Gastrocnemius medialis (tissue), 4 donors: ENCODE data around the gene SNX32. TPM values are rescaled to one million over a fixed set of nuclear protein-coding genes. Genes with fewer than 3 reads are reported as not detected.

Experiments
- ATAC-seq, 2 donors: fragments of 150-250 bp; one replicate each; pipeline ENCODE4 v1.9.1; 2016
- DNase-seq, 2 donors: peaks; one replicate each; pipeline ENCODE4 v3.0.0-alpha.2; 2019
- H3K27ac ChIP-seq, 4 donors: fragments of 200-600 bp; sonication (generic); 1 replicate in 1 of 4; 2 replicates in 3 of 4; pipeline ENCODE4 v1.5.1; 2016 to 2018; ENCODE audit warnings: mild to moderate bottlenecking in 2 of 4, moderate library complexity in 1 of 4
- H3K27me3 ChIP-seq, 3 donors: fragments of 200-600 bp; sonication (generic) in 2 of 3; 1 replicate in 1 of 3; 2 replicates in 2 of 3; pipeline versions ENCODE4 v1.5.1 to v1.6.0; 2016 to 2019; ENCODE audit warnings: mild to moderate bottlenecking in 1 of 3, moderate library complexity in 1 of 3
- H3K36me3 ChIP-seq, 2 donors: fragments of 200-600 bp; sonication (generic) in 1 of 2; one replicate each; pipeline ENCODE4 v1.5.1; 2017 to 2018
- H3K4me1 ChIP-seq, 2 donors: fragments of 200-600 bp; sonication (generic) in 1 of 2; one replicate each; pipeline ENCODE4 v1.5.1; 2016 to 2017; ENCODE audit warnings: mild to moderate bottlenecking in 2 of 2
- H3K4me3 ChIP-seq, 4 donors: fragments of 200-600 bp; sonication (generic) in 3 of 4; 1 replicate in 1 of 4; 2 replicates in 3 of 4; pipeline ENCODE4 v1.5.1; 2016 to 2019; ENCODE audit warnings: mild to moderate bottlenecking in 2 of 4
- H3K9me3 ChIP-seq, 3 donors: fragments of 200-600 bp; sonication (generic) in 2 of 3; 1 replicate in 1 of 3; 2 replicates in 2 of 3; pipeline ENCODE4 v1.5.1; 2016 to 2019
- POLR2A ChIP-seq, 2 donors: fragments of 450-650 bp; IDR thresholded peaks; one replicate each; pipeline ENCODE4 v1.6.1; 2017; ENCODE audit warnings: antibody characterized with exemption in 2 of 2, mild to moderate bottlenecking in 2 of 2, moderate library complexity in 2 of 2
- in situ Hi-C, 4 donors: fragments of 200-750 bp; cut with MboI; loops; one replicate each; pipeline versions ENCODE4 v1.15.0 to v1.8.0; 2017; ENCODE audit warnings: low sequenced_read_pairs in 4 of 4
- intact Hi-C: fragments of 100-400 bp; cut with DNase I; formaldehyde crosslinking; loops from one replicate; pipeline ENCODE4 v1.15.1; 2023; ENCODE audit warnings: low total_unique reads
- total RNA-seq, 4 donors: library from RNA; depleted of rRNA; stranded (reverse); fragments of >200 nt; gene quantifications; one replicate each; pipeline versions ENCODE4 v1.1.0 to v1.2.3, GENCODE V29; 2016
- TF ChIP-seq, protein P1 (sequence below), 5 experiments: fragments of 450-650 bp in 3 of 5; fragments of 200-600 bp in 2 of 5; sonication (generic) in 2 of 5; IDR thresholded peaks in 4 of 5; conservative IDR thresholded peaks in 1 of 5; 1 replicate in 4 of 5; 2 replicates in 1 of 5; pipeline ENCODE4 v1.5.1; 2016 to 2019; ENCODE audit warnings: antibody characterized with exemption in 5 of 5, mild to moderate bottlenecking in 3 of 5, moderate library complexity in 3 of 5

The SNX32 gene
- total RNA-seq, 4 donors from 2014 or later, result 0.11 TPM; not detected in 3

- TF ChIP-seq POLR2A (IDR thresholded peaks at IDR 0.05), result no peak
- TF ChIP-seq, protein P1, sequence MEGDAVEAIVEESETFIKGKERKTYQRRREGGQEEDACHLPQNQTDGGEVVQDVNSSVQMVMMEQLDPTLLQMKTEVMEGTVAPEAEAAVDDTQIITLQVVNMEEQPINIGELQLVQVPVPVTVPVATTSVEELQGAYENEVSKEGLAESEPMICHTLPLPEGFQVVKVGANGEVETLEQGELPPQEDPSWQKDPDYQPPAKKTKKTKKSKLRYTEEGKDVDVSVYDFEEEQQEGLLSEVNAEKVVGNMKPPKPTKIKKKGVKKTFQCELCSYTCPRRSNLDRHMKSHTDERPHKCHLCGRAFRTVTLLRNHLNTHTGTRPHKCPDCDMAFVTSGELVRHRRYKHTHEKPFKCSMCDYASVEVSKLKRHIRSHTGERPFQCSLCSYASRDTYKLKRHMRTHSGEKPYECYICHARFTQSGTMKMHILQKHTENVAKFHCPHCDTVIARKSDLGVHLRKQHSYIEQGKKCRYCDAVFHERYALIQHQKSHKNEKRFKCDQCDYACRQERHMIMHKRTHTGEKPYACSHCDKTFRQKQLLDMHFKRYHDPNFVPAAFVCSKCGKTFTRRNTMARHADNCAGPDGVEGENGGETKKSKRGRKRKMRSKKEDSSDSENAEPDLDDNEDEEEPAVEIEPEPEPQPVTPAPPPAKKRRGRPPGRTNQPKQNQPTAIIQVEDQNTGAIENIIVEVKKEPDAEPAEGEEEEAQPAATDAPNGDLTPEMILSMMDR (IDR thresholded peaks at IDR 0.05 in 4 of 5, conservative IDR thresholded peaks at IDR 0.05 in 1 of 5), result no peak
- DNase-seq (no peak), ATAC-seq (no peak)
- Histone ChIP-seq H3K27me3 (peaks cover 13 to 35% (median 25%) of the 10 kb centered on the region in 3 donors), H3K4me1 (peaks cover 4% of the 10 kb centered on the region in 2 donors), H3K9me3 (no peaks in the 10 kb centered on the region), H3K27ac (no peak overlapping the region), H3K36me3 (no peaks in the 10 kb centered on the region), H3K4me3 (no peak overlapping the region)
- intact Hi-C loops, result no loop called here
- in situ Hi-C loops, result no loop called here
These were observed 42.7 kb upstream of the SNX32 start for GRCh38 chr11:65790902-65791650.

GRCh38 chr11:65791719-65792213 lies 42.0 kb upstream of the SNX32 start:
- in situ Hi-C loops (no loop called here), intact Hi-C loops (no loop called here)
- TF ChIP-seq POLR2A (IDR thresholded peaks at IDR 0.05), result no peak
- TF ChIP-seq, protein P1 (IDR thresholded peaks at IDR 0.05 in 4 of 5, conservative IDR thresholded peaks at IDR 0.05 in 1 of 5), result no peak
- H3K27me3 ChIP-seq, result peaks cover 6 to 28% (median 19%) of the 10 kb centered on the region in 3 donors
- H3K27ac ChIP-seq, result no peak overlapping the region
- ATAC-seq (no peak), DNase-seq (no peak)
- H3K4me3 ChIP-seq, result no peak overlapping the region
- H3K4me1 ChIP-seq, result peaks cover 4% of the 10 kb centered on the region in 2 donors
- no peaks in the 10 kb centered on the region for H3K9me3 ChIP-seq
- H3K36me3 ChIP-seq, result no peaks in the 10 kb centered on the region

DNA sequence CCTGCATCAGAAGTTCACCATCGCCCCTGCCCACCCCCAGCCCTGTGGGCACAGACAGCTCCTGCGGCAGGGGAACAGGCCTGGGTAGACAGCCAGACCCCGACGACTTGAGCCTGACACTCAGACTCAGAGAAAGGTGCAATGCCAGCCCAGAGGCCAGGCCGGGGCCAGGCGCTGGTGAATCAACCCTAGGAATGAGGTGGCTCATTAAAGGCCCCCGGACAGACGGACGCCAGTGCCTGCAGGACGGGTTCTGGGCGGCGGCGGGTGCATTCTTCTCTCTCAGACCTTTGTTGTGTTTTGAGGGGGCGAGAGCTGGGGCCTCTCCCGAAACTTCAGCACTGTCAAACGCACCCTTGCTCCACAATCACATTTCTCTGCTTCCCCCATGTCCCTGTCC lies 41.3 kb upstream of the SNX32 start:
- intact Hi-C loops (no loop called here), in situ Hi-C loops (no loop called here)
- Histone ChIP-seq H3K4me3 (no peak overlapping the region), H3K36me3 (no peaks in the 10 kb centered on the region), H3K4me1 (peaks cover 4% of the 10 kb centered on the region in 2 donors), H3K27me3 (peaks cover 0 to 23% (median 16%) of the 10 kb centered on the region in 3 donors), H3K27ac (no peak overlapping the region), H3K9me3 (no peaks in the 10 kb centered on the region)
- TF ChIP-seq, protein P1 (IDR thresholded peaks at IDR 0.05 in 4 of 5, conservative IDR thresholded peaks at IDR 0.05 in 1 of 5), result no peak
- no peak for TF ChIP-seq POLR2A (IDR thresholded peaks at IDR 0.05)
- no peak for DNase-seq
- ATAC-seq, result no peak

GRCh38 chr11:65793144-65793581 lies 40.6 kb upstream of the SNX32 start:
- DNase-seq (no peak), ATAC-seq (no peak)
- H3K4me3 ChIP-seq, result no peak overlapping the region
- no peaks in the 10 kb centered on the region for H3K9me3 ChIP-seq
- H3K36me3 ChIP-seq, result no peaks in the 10 kb centered on the region
- intact Hi-C loops (no loop called here), in situ Hi-C loops (no loop called here)
- H3K4me1 ChIP-seq, result peaks cover 0 to under 1% of the 10 kb centered on the region in 2 donors
- peaks cover 0 to 16% (median 14%) of the 10 kb centered on the region in 3 donors for H3K27me3 ChIP-seq
- TF ChIP-seq, protein P1 (IDR thresholded peaks at IDR 0.05 in 4 of 5, conservative IDR thresholded peaks at IDR 0.05 in 1 of 5), result no peak
- no peak for TF ChIP-seq POLR2A (IDR thresholded peaks at IDR 0.05)
- H3K27ac ChIP-seq, result no peak overlapping the region
